Germinal center (tissue), 1 donor: ENCODE measurements around the gene CRTAP.
"Not testable (repeated sequence)": the region's sequence is repeated elsewhere in the genome, so short reads cannot be mapped to it uniquely, and the experiment has no call there.

Experiments
- DNase-seq: peaks from one replicate; pipeline ENCODE4 v3.0.0; 2012; ENCODE audit warnings: mixed read lengths, low spot score

Gene CRTAP

DNA sequence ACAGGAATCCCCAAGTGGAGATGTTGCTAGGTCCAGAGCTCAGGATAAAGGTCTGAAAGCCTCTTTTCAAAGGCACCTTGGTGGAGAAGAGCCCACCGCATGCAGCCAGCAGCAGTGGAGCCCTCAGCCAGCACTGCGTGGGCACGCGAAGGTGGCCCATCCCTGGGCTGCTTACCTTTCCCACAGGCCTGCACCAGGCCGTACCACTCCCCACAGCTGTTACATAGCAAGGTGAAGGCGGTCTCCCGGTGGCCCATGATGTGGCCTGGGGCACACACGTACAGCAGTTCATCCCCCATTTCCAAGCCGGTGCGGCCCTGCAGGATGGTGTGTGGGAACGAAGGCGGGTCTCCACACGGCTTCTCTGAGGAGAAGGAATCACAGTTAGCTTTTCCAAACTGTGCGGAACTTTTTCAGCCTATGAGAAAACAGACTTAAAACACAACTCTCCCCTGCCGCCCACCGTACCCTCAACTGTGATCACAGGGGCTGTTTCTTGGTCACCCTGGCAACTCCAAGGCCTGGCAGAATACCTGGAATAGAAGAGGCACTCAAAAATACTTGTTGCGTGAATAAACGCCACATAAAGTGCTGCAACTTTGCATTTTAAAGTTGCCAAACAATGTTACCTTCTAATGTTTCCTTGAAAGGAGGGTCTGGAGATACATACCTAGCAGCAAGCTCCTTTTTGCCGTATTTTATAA is 61.0 kb downstream of the CRTAP start:
- no peak for DNase-seq

DNA sequence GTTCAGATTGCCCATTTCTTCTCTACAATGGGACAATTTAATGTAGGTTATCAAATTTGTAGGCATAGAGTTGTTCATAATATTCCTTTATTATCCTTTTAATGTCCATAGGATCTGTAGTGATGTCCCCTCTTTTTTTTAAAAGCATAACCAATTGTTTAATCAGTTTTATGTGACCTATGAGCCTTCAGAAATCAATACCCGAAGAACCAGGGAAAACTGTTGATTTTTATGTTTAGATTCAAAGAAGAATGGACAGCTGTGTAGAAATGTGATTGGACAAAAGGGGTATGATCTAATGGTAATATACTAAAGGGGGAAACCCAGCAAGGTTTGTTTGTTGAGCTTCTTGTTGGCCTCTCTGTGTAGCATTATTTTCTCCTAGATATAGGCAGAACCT is 65.3 kb downstream of the CRTAP start:
- no peak for DNase-seq

DNA sequence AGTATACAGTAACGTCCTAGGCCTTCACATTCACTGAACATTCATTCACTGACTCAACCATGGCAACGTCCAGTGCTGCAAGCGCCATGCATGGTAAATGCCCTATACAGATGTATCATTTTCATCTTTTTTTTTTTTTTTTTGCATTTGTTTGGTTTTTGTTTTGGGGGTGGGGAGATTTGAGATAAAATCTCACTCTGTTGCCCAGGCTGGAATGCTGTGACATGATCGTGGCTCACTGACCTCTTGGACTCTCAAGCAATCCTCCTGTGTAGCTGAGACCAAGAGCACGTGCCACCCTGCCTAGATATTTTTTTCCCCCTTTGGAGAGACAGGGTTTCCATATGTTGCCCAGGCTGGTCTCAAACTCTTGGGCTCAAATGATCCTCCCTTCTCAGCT is 67.4 kb downstream of the CRTAP start:
- no peak for DNase-seq

DNA sequence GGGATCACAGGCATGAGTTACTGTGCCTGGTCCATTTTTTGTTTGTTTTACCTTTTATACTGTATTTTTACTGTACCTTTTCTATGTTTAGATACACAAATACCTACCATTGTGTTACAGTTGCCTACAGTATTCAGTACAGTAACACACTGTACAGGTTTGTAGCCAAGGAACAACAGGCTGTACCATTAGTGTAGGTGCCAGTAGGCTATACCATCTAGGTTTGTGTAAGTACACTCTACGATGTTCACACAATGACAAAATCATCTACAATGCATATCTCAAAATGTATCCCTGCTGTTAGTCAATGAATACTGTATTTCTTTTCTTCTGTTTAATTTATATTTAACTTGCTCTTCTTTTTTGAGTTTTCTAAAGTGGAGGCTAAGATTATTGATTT is 67.8 kb downstream of the CRTAP start:
- not testable (repeated sequence) for DNase-seq

DNA sequence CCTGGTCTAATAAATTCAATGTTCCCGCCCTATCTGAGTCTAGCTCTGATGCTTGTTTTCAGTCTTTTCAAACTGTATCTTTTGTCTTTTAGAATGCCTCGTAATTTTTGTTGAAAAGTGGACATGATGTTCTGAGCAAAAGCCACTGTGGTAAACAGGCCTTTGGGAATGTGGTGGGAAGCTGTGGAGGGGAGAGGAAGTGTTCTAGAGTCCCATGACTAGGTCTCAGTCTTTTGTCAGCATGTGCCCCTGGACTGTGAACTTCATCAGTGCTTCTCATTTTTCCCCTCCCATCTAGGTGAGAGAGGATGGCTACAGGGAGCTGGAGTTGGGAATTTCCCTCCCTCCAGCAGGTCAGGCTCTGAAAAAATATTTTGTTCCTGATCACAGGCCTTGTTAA is 71.0 kb downstream of the CRTAP start:
- no peak for DNase-seq

DNA sequence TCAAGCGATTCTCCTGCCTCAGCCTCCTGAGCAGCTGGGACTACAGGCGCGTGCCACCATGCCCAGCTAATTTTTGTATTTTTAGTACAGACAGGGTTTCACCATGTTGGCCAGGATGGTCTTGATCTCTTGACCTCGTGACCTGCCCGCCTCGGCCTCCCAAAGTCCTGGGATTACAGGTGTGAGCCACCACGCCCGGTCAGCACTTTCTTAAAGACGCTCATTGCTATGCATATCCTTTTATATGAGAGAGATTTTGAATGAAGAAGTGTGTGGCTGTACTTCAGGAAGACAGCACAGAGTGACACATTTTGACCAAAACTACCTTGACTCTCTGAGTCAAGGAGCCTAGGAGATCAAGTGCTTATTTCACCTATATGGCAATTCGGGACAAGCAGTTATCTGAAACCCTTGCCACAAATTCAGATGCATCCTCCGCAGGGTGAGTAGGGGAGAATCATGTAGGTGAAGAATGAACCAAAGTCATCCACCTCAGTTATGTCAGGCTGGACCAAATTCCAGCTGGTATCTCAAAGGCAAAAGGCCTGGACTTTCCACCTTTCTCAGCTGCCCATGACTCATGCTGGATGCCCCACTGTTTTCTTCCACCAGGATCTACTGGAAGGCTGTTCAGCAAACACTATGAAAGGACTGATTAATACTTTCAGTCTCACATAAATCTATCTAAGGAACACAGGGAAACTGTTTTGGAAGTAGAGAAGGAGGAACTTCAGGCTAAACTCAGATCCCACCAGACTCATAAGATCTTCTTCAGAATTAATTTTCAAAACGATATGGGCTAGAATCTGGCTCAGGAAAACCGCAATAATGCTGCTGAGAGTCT is 72.9 kb downstream of the CRTAP start:
- no peak for DNase-seq

DNA sequence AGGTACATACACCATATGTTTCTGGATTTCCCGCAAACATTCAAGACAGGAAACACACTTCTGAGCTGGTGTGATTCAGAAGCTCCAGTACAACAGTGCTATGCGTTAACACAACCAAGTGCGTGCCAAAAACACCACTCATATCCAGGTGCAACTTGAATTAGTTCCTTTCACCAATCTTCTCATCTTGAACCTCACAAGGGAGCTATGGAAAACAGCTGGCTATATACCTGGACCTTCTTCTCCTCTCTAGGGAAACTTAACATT is 73.5 kb downstream of the CRTAP start:
- no peak for DNase-seq

DNA sequence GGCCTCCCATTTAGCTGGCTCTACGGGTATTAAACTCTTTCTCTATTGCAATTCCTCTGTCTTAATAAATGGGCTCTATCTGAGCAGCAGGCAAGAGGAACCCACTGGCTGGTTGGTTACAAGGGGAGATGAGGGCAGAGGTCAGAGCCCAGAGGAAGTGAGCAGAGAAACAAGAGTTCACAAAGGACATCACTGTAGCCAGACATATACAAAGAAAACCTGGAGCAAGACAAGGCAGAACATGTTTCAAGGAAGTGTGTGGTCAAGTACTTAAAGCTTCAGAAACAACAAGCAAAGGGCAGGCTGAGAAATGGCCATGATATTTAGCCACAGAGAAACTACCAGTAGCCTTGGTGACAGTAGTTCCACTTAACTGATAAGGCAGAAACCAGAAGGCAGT is 80.5 kb downstream of the CRTAP start:
- DNase-seq: no peak

DNA sequence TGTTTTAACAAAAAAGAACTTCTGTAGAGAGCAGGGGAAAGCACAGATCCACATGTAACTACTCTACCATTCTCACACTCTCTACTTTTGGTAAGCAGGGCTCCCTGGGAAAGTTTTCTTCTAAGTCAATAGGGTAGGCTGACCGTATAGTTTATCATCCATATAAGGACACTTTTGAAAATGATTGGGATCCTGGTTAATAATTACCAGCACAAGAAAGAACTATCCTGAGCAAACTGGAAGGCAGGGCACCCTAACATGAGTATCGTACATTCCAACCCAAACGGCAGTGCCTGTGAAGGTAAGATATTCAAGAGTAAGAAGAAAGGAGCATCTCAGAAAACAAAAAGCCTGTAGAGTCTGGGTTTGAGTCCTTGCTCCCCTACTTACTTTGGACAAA is 82.7 kb downstream of the CRTAP start:
- no peak for DNase-seq
